Measurements from ENCODE around the gene UNCX. TPM values are rescaled to one million over a fixed set of nuclear protein-coding genes. Genes with fewer than 3 reads are reported as not detected.

The UNCX gene
- total and polyA plus RNA-seq, 9 of the 15 experiments (the other 6 are each of a cell fraction or from before 2014, with no cell fraction given) = not detected

DNA sequence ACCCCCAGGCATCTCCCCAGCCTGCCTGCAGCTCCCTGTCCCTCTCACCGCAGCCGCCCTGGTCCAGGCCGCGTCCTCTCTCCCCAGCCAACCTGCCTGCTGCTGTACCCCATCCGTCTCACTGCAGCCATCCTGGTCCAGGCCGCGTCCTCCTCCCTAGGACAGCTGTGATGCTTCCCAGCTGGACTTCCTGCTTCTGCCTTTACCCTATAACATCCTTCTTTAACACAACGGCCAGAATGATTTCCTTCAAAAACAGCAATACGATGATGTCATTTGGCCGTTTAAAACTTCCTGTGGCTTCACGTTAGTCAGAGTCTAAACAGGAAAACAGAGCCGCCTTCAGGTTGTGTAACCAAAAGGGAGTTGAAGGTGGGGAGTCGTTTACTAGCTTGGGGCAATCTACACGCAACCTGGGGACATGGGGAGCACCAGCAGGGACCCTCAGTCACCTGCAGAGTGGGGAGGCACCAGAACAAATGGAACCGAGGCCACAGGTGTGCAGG lies 40.4 kb upstream of the UNCX start (continued):
- TF ChIP-seq, protein P1, sequence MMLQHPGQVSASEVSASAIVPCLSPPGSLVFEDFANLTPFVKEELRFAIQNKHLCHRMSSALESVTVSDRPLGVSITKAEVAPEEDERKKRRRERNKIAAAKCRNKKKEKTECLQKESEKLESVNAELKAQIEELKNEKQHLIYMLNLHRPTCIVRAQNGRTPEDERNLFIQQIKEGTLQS (IDR thresholded peaks at IDR 0.05) = peak; percentile 88
- TF ChIP-seq, protein P1 (CRISPR knock-in tag; conservative IDR thresholded peaks at IDR 0.05) = no peak
- TF ChIP-seq, protein P2, sequence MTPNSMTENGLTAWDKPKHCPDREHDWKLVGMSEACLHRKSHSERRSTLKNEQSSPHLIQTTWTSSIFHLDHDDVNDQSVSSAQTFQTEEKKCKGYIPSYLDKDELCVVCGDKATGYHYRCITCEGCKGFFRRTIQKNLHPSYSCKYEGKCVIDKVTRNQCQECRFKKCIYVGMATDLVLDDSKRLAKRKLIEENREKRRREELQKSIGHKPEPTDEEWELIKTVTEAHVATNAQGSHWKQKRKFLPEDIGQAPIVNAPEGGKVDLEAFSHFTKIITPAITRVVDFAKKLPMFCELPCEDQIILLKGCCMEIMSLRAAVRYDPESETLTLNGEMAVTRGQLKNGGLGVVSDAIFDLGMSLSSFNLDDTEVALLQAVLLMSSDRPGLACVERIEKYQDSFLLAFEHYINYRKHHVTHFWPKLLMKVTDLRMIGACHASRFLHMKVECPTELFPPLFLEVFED (CRISPR knock-in tag; conservative IDR thresholded peaks at IDR 0.05) = no peak
- peak; percentile 93 for TF ChIP-seq ATF7 (IDR thresholded peaks at IDR 0.05)
- TF ChIP-seq JUN (IDR thresholded peaks at IDR 0.05; ENCODE audit: borderline replicate concordance, low read depth, low read length) = peak; percentile 55; the same call in 1 of the 2 replicates
- no peak for TF ChIP-seq JUN (CRISPR knock-in tag; IDR thresholded peaks at IDR 0.05; ENCODE audit: borderline replicate concordance)
- no peak for TF ChIP-seq PPARD (CRISPR knock-in tag; IDR thresholded peaks at IDR 0.05)
- TF ChIP-seq ZNF23 (CRISPR knock-in tag; IDR thresholded peaks at IDR 0.05) = no peak
- 0 out of 2 replicates have a peak, but pooled peaks have one; percentile 33 for TF ChIP-seq CEBPG (CRISPR knock-in tag; IDR thresholded peaks at IDR 0.05)
- TF ChIP-seq CEBPG (tag; conservative IDR thresholded peaks at IDR 0.05 in 1 of 2, IDR thresholded peaks at IDR 0.05 in 1 of 2) = peak in 1 of 2 experiments; percentile 86; a peak in 2 of 4 replicates
- TF ChIP-seq TCF7L2 (IDR thresholded peaks at IDR 0.05; ENCODE audit: low read depth, low read length) = no peak
- no peak for TF ChIP-seq ELF1 (tag; IDR thresholded peaks at IDR 0.05)
- no peak for TF ChIP-seq TAF9B (IDR thresholded peaks at IDR 0.05; ENCODE audit: partially characterized antibody)
- no peak for TF ChIP-seq ZC3H8 (IDR thresholded peaks at IDR 0.05)
- TF ChIP-seq PTTG1 (tag; IDR thresholded peaks at IDR 0.05; ENCODE audit: low read depth) = no peak
- TF ChIP-seq ZNF589 (CRISPR knock-in tag; IDR thresholded peaks at IDR 0.05; ENCODE audit: low read depth) = 0 out of 2 replicates have a peak, but pooled peaks have one; percentile 29
- TF ChIP-seq, protein P3, sequence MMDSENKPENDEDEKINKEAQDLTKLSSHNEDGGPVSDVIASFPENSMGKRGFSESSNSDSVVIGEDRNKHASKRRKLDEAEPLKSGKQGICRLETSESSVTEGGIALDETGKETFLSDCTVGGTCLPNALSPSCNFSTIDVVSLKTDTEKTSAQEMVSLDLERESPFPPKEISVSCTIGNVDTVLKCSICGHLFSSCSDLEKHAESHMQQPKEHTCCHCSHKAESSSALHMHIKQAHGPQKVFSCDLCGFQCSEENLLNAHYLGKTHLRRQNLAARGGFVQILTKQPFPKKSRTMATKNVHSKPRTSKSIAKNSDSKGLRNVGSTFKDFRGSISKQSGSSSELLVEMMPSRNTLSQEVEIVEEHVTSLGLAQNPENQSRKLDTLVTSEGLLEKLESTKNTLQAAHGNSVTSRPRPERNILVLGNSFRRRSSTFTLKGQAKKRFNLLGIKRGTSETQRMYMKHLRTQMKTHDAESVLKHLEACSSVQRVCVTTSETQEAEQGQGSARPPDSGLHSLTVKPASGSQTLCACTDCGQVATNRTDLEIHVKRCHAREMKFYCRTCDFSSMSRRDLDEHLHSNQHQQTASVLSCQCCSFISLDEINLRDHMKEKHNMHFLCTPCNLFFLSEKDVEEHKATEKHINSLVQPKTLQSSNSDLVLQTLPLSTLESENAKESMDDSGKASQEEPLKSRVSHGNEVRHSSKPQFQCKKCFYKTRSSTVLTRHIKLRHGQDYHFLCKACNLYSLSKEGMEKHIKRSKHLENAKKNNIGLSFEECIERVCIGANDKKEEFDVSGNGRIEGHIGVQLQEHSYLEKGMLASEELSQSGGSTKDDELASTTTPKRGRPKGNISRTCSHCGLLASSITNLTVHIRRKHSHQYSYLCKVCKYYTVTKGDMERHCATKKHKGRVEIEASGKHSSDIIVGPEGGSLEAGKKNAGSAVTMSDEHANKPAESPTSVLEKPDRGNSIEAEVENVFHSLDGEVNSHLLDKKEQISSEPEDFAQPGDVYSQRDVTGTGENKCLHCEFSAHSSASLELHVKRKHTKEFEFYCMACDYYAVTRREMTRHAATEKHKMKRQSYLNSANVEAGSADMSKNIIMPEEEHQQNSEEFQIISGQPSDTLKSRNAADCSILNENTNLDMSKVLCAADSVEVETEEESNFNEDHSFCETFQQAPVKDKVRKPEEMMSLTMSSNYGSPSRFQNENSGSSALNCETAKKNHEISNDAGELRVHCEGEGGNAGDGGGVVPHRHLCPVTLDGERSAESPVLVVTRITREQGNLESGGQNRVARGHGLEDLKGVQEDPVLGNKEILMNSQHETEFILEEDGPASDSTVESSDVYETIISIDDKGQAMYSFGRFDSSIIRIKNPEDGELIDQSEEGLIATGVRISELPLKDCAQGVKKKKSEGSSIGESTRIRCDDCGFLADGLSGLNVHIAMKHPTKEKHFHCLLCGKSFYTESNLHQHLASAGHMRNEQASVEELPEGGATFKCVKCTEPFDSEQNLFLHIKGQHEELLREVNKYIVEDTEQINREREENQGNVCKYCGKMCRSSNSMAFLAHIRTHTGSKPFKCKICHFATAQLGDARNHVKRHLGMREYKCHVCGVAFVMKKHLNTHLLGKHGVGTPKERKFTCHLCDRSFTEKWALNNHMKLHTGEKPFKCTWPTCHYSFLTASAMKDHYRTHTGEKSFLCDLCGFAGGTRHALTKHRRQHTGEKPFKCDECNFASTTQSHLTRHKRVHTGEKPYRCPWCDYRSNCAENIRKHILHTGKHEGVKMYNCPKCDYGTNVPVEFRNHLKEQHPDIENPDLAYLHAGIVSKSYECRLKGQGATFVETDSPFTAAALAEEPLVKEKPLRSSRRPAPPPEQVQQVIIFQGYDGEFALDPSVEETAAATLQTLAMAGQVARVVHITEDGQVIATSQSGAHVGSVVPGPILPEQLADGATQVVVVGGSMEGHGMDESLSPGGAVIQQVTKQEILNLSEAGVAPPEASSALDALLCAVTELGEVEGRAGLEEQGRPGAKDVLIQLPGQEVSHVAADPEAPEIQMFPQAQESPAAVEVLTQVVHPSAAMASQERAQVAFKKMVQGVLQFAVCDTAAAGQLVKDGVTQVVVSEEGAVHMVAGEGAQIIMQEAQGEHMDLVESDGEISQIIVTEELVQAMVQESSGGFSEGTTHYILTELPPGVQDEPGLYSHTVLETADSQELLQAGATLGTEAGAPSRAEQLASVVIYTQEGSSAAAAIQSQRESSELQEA (IDR thresholded peaks at IDR 0.05; ENCODE audit: low read depth) = no peak
- 0 out of 2 replicates have a peak, but pooled peaks have one; percentile 19 for TF ChIP-seq EP300 (IDR thresholded peaks at IDR 0.05; ENCODE audit: low read length)
- TF ChIP-seq ARID2 (IDR thresholded peaks at IDR 0.05) = no peak
- TF ChIP-seq CBX1 (IDR thresholded peaks at IDR 0.05; ENCODE audit: low read depth) = no peak
- no peak for TF ChIP-seq ZNF124 (CRISPR knock-in tag; IDR thresholded peaks at IDR 0.05)
